GM12864 (cell line): ENCODE results near the gene EHMT1.

Experiments
- DNase-seq: peaks from one replicate; pipeline ENCODE4 v3.0.0-alpha.2; 2011; ENCODE audit warnings: low read depth
- H3K4me3 ChIP-seq: 2 replicates; pipeline ENCODE4 v1.5.1; 2011; ENCODE audit warnings: mild to moderate bottlenecking, low read depth, low read length, control low read depth
- TF ChIP-seq, protein P1 (sequence below): IDR thresholded peaks from 2 replicates; pipeline ENCODE4 v1.5.1; 2011; ENCODE audit warnings: low read depth, mild to moderate bottlenecking, moderate library complexity, low read length, control low read depth, inconsistent platforms; ENCODE audit errors: missing control alignments

Gene EHMT1

DNA sequence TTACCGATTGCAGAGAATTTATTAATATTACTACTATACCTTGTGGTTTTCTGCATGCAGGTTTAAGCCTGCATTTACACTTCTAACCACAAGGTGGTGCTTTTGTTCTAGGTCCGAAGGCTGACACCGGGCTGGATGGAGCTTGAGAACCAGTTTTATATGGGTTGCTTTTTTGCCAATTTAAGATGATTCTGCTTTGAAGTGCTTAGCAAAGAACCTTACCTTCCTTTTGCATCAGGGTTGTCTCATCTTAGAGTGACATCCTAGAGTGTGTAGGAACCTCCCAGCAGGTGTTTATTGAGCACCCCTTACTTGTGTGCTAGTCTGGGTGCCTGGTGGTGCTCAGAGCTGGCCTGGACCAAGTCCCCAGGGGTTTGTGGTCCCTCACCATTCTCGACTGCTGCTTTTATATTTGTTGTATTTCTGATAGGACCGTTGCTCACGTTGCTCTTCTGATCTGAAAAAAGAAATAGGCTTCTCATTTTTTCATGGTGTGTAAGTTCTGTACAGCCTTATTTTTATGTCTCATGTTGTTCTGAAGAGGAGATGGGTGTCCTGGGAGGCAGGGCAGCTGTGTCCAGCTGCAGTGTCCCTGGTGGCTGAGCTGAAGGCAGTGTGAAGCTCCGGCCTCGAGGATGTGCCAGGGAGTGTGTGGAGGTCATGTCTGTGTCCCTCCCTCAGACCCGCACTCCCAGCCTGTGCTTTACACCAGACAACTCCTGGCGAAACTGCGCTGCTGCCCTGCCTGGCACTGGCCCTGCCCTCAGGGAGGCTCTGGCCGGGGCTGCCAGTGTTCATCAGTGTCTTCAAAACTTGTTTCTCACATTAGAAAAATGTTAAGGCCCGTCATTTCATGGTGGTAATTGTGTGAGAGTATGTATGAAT lies 54.3 kb downstream of the EHMT1 start:
- H3K4me3 ChIP-seq = no peak overlapping the region
- TF ChIP-seq, protein P1, sequence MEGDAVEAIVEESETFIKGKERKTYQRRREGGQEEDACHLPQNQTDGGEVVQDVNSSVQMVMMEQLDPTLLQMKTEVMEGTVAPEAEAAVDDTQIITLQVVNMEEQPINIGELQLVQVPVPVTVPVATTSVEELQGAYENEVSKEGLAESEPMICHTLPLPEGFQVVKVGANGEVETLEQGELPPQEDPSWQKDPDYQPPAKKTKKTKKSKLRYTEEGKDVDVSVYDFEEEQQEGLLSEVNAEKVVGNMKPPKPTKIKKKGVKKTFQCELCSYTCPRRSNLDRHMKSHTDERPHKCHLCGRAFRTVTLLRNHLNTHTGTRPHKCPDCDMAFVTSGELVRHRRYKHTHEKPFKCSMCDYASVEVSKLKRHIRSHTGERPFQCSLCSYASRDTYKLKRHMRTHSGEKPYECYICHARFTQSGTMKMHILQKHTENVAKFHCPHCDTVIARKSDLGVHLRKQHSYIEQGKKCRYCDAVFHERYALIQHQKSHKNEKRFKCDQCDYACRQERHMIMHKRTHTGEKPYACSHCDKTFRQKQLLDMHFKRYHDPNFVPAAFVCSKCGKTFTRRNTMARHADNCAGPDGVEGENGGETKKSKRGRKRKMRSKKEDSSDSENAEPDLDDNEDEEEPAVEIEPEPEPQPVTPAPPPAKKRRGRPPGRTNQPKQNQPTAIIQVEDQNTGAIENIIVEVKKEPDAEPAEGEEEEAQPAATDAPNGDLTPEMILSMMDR = peak; percentile 80
- DNase-seq = peak; percentile 50

DNA sequence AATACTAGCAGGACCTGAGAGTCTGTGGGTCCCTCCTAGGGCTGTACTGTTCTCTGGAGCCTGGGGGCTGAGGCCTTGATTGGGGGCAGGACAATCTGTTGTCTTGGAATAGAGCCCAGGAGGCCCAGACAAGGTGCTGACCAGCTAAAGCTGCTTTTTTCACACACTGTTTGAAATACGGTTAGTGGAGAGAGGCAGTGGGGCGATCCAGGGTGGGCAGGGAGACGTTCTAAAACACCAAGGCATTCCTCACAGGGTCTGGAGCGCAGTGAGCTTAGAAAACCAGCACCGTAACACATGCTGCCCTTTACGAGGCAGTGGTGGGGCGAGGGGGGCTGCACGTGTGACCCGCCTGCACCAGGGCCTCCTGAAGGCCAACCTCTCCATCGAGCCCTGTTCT lies 55.1 kb downstream of the EHMT1 start:
- no peak overlapping the region for H3K4me3 ChIP-seq
- no peak for DNase-seq
- TF ChIP-seq, protein P1 = no peak

DNA sequence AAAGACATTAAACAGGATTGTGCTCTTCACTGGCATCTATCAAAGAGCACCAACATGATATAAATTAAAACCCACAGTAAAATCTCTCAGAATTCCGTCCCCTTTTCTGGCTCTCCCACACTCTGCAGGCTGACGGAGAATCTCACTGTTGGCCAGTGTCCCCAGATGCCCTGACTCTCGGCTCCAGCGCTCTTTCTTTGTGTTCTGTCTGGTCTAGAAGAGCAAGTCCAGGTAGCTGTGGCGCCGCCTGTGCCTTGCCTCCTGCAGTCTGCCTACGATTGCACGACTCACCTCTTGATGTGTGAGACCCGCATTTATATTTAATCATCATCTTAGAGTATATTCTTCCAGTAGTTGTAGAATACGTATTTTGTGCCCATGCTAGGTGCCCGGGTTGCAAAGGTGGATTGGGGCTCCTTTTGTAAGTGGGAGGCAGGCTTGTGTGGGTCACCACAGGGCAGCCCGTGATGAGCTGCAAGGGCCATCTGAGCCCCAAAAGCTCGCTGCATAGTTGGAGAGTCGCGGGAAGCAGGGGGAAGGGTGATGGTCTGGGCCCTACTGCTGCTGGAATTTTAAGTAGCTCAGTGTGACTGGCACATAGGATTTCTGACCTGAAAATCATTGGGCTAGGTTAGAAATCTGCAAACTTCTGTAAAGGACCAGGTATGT lies 55.6 kb downstream of the EHMT1 start:
- H3K4me3 ChIP-seq = no peak overlapping the region
- no peak for DNase-seq
- TF ChIP-seq, protein P1 = no peak

DNA sequence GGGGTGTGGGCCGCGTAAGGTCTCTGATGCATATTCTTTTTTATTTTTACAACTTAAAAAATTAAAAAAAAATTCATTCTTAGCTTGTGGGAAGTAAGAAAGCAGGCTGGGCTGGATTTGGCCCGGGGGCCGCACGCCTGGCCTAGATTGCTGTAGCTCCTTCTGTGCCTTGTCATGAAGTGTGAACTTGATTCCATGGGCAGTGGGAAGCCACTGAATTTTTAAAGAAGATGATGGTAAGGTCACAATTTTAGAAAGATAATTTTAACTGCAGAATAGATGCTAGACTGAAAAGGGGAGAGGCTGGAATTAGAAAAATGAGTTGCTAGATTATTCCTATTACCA lies 56.1 kb downstream of the EHMT1 start:
- TF ChIP-seq, protein P1 = no peak
- no peak overlapping the region for H3K4me3 ChIP-seq
- DNase-seq = no peak

DNA sequence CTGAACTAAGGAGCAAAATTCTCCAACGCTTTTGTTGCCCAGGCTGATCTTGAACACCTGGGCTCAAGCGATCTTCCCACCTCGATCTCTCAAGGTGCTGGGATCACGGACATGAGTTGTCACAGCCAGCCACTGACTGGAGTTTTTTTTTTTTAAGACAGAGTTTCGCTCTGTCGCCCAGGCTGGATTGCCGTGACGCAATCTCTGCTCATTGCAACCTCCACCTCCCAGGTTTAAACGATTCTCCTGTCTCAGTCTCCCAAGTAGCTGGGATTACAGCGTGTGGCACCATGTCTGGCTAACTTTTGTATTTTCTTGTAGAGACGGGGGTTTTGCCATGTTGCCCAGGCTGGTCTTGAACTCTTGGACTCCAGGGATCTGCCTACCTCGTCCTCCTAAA lies 58.2 kb downstream of the EHMT1 start:
- TF ChIP-seq, protein P1 = no peak
- no peak for DNase-seq
- no peak overlapping the region for H3K4me3 ChIP-seq

DNA sequence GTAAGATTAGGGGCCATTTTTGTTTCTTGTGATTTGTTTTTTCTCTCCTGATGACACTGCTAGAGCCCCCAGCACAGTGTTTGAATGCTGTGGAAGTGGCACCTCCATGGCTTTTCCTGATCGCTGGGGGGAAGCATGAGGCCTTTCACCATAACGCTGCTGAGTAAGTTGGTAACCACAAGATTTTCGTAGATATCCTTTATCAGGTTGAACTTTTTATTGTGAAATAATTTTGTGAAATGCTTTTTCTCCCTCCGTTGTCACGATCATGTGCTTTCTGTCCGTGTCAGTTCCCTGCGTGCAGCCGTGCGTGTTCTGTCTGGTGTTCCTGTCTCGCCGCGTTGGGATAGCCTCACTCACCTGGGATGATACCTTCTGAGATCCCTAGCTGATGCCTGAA lies 59.4 kb downstream of the EHMT1 start:
- no peak for DNase-seq
- no peak overlapping the region for H3K4me3 ChIP-seq
- TF ChIP-seq, protein P1 = no peak
